NCI-H187 (cell line): Measurements from ENCODE around the gene GTF2H2C.
"Not testable (repeated sequence)": the region's sequence is repeated elsewhere in the genome, so short reads cannot be mapped to it uniquely, and the experiment has no call there.

Experiments used
- DNase-seq, 2 experiments: peaks; one replicate each; lab custom pipeline; 2025; lab: John Stamatoyannopoulos, UW

Gene GTF2H2C

DNA sequence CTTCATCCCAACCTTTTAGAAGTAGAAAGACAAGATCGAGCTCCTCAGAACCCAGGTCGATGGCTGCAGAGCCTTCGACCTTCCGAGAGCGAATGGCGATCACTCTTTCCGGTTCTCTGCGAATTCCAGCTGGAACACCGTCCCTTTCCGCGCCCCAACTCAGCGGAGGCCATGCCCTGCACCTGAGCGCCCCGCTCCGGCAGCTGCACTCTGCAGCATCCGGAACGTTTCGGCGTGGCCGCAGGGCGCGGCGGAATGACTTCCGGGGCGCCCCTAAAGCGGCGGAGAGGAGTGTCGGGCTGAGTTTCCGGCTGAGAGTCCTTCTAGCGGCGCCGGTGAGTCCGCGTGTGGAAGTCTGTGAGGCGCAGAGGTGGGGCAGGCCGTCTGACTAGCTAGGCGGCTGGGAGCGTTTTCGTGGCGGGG lies at the start of gene GTF2H2C:
TSS of gene GTF2H2C (plus strand) at position 284 of the 423 bp plus-strand sequence. CDS start 4,942 bp downstream, outside the sequence.
- not testable (repeated sequence) for DNase-seq

- DNase-seq: no peak
Observed at GRCh38 chr5:69510694-69511093, 49.3 kb upstream of the GTF2H2C start.

DNA sequence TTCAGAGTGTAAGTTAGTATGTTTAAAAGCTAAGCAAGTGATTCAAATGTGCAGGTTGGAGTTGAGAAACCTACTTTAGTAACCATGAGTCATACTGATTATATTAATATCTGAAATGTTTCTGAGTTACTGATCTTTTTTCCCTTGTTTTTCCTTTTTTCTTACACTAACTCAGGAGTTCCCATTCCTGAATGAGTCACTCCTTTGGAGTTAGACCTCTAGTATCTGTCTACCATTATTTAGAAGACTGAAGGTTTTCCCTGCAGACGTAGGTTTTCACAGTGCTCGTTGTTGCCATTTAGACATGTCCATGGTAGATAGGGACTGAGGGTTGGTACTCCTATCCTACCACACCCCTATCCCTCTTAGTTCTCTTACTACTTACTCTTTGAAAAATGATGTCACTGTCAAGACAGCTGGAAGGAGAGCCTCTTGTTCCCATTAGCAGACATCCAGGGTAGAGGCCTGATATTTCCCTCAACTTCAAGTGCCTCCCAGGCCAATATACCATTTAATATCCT lies 47.2 kb upstream of the GTF2H2C start:
- DNase-seq: no peak

- DNase-seq: not testable (repeated sequence)
Observed at GRCh38 chr5:69515570-69515969, 44.4 kb upstream of the GTF2H2C start.

- DNase-seq: no peak
Observed at GRCh38 chr5:69516769-69517168, 43.2 kb upstream of the GTF2H2C start.

GRCh38 chr5:69517763-69518212 lies 42.2 kb upstream of the GTF2H2C start:
- DNase-seq: peak in 1 of 2 experiments; percentile 6

DNA sequence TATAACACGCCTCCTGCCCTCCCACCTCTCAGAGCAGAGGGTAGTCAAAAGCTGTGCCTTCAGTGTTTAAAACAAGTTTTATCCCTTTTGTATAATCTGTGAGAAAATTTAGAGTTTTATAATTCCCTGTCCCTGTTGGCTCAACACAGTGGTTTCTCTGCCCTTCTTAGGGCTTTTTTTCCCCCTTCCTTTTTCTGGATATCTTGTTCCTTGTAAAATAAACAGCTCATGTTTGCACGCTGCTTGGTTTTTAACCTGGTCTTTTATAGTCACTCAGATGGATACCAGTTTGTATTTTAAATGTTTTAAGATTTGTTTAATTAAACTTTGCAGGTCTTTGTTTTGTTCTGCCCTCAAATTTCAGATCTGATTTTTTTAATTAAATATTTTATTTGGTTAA lies 40.7 kb upstream of the GTF2H2C start:
- no peak for DNase-seq

DNA sequence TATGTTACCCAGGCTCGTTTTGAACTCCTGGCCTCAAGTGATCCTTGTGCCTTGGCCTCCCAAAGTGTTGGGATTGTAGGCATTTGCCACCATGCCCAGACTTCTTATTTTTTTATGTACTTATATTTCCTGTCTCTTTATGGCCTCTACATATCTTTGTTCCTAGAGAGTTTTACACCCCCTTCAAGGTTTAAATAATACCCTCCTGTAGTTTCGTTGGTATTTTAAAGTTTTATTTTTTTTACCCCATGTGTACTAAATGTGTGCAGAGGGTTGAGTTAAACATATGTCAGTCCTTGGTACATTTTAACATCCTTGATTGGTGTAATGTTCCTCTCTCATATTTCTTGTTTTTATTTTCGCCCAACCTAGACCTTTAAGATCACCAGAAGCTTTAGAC lies 38.0 kb upstream of the GTF2H2C start:
- DNase-seq: no peak

- no peak for DNase-seq
Observed at GRCh38 chr5:69525490-69525889, 34.5 kb upstream of the GTF2H2C start.

DNA sequence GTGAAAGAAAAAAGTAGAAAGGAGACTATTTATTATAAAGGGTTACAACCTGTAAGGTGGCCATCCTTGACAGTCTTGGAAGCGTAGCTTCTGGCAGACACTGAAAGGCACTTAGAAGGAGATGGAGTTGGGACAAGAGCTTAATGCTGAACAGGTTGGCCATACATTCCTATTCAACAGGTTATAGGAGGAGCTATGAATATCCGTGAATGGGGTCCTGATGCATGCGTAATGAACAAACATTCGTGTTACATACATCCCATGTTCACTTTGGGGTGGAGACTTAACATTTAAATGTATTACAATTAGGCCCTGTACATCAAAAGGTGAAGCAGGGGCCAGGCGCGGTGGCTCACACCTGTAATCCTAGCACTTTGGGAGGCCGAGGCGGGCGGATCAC lies 33.3 kb upstream of the GTF2H2C start:
- DNase-seq: no peak

- no peak for DNase-seq
Observed at GRCh38 chr5:69527128-69527770, 32.7 kb upstream of the GTF2H2C start.

DNA sequence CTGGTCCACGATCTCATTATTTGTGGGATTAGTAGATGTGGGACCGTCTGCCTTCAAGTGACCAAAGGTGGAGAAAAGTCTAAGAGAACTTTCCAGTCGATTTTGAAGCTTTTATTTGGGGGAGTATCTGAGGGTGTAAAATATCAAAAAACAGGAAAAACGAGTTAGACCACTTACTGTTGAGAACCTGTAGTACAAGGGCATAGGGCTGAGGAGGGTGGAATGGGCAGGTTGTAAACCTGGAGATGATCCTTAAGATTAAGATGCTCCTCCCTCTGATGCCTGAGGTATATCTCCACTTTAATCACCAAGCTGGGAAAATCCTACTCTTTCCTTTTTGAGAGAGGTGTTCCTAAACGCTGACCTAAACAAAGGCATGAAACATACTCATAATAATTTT lies 32.0 kb upstream of the GTF2H2C start:
- DNase-seq: no peak

- DNase-seq: no peak
Observed at GRCh38 chr5:69528609-69529008, 31.4 kb upstream of the GTF2H2C start.

GRCh38 chr5:69530561-69531405 lies 29.2 kb upstream of the GTF2H2C start:
- no peak for DNase-seq

GRCh38 chr5:69531406-69531801 lies 28.6 kb upstream of the GTF2H2C start:
- no peak for DNase-seq

GRCh38 chr5:69537911-69538310 lies 22.1 kb upstream of the GTF2H2C start:
- DNase-seq: not testable (repeated sequence)

GRCh38 chr5:69538735-69539134 lies 21.3 kb upstream of the GTF2H2C start:
- not testable (repeated sequence) for DNase-seq

DNA sequence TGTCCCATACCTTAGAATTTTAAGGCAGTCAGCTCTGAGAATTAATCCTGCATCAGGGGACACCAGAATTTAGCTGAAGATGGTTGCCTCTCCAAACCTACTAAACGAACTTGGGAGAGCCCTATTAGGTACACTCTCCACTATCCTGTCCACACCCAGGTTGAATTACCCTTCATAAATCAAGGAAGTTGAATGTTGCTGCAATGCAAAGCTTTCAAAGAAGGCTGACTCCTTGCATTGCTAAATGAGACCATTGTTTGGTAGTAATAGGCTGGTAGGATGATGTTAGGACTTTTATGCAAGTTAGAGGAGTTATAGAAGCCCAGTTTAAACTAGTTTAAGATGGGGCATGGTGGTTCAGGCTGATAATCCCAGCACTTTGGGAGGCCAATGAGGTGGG lies 18.6 kb upstream of the GTF2H2C start:
- DNase-seq: not testable (repeated sequence)

DNA sequence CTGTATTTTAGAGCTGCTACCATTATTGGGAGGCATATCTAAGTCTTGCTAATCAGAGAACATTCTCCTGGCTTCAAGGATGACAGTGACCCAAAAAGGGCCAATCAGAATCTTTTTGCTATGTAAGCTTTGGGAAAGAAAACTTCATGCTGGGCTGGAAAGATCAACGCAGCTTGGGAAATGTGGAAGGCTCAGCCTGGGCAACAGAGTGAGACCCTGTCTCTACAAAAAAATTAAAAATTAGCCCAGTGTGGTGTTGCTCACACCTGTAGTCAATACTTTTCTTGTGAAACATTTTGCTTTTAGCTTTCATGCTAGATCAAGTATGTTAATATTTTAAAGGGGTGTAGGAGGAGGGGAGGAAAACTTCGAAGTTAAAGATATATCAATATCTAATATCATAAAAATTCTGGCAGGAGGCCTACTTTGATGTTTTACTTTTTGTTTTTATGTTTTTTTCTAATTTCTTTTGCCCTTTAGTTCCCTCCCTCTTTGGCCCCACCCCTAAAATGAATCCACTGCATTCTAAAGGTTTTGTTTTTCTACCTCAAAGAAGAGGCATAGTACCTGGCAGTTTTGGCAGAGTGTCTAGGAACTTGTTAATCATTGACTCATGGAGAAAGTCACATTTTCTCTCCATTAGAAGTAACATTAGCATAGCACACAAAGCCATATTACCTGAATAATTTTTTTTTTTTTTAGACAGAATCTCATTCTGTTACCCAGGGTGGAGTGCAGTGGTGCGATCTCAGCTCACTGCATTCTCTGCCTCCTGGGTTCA lies 17.0 kb upstream of the GTF2H2C start:
- not testable (repeated sequence) for DNase-seq

DNA sequence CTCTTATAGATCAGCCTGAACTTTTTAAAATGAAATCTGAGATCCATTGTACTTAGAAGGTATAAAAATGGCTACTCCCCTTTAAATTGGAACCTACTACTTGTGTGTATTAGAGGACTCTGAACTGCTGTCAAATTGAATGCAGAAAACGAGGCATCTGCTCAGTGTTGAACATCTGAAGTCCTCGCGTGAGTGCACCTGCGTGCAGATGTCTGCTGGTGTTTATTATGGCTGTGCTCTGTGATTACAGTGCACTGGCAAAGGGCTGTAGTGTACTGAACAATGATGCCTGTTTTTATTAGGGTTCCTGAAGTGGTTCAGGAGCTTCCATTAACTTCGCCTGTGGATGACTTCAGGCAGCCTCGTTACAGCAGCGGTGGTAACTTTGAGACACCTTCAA lies 15.4 kb upstream of the GTF2H2C start:
- not testable (repeated sequence) for DNase-seq

DNA sequence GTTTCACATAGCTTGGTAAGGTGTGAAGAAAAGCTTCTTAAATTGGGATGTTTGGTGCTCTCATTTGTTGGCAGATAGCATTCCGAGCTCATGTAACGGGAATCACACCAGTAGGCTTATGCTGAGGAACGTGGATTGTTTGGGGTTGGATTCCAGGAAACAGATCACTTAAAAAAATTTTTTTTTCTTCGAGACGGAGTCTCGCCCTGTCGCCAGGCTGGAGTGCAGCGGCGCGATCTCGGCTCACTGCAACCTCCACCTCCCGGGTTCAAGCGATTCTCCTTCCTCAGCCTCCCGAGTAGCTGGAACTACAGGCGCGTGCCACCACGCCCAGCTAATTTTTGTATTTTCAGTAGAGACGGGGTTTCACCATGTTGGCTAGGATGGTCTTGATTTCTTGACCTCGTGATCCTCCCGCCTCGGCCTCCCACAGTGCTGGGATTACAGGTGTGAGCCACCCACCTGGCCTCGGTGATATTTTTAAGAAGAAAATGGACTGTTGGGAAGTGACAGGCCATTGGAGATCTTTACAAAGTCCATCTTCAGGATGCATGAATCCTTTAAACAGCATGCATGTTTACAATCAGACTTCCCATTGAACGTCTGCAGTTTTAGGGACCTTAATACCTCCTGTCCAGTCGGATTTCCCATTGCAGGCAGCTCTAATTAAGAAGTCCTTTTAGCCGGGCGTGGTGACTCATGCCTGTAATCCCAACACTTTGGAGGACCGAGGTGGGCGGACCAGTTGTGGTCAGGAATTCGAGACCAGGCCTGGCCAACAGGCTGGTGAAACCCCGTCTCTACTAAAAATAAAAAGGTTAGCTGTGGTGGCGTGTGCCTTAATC lies 818 bp downstream of the GTF2H2C start:
- DNase-seq: not testable (repeated sequence)
